GM20000 (cell line): ENCODE data around the gene RUFY4.

Source experiments
- DNase-seq: peaks from one replicate; pipeline ENCODE4 v3.0.0; 2012; ENCODE audit warnings: low spot score
- TF ChIP-seq, protein P1 (sequence below): IDR thresholded peaks from 2 replicates; pipeline ENCODE4 v1.5.1; 2012; ENCODE audit warnings: mild to moderate bottlenecking, control low read depth; ENCODE audit errors: extremely low read depth, missing control alignments

RUFY4 gene

DNA sequence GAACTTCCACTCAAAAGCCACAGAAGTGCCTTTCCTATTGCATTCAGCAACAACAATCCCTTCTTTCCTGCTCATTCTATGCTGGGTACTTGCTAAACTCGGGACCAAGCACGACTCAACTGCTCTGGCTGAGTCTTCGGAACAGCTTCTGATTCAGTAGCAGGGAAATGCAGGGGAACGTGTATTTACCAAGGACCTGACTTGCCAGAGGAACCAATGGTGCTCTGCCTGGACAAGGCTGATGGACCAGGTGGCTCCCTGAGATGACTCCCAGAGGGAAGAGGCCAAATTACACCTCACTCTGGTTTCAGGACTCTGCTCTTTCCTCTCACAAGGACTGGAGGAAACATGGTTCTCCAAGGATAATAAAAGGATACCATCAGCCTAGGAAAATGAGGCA lies 69.0 kb downstream of the RUFY4 start:
- TF ChIP-seq, protein P1, sequence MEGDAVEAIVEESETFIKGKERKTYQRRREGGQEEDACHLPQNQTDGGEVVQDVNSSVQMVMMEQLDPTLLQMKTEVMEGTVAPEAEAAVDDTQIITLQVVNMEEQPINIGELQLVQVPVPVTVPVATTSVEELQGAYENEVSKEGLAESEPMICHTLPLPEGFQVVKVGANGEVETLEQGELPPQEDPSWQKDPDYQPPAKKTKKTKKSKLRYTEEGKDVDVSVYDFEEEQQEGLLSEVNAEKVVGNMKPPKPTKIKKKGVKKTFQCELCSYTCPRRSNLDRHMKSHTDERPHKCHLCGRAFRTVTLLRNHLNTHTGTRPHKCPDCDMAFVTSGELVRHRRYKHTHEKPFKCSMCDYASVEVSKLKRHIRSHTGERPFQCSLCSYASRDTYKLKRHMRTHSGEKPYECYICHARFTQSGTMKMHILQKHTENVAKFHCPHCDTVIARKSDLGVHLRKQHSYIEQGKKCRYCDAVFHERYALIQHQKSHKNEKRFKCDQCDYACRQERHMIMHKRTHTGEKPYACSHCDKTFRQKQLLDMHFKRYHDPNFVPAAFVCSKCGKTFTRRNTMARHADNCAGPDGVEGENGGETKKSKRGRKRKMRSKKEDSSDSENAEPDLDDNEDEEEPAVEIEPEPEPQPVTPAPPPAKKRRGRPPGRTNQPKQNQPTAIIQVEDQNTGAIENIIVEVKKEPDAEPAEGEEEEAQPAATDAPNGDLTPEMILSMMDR: no peak
- no peak for DNase-seq
